Measurements from ENCODE around the gene ARHGAP42.
"Not testable (repeated sequence)": the region's sequence is repeated elsewhere in the genome, so short reads cannot be mapped to it uniquely, and the experiment has no call there.

ARHGAP42 gene

GRCh38 chr11:100727410-100727809, 40.3 kb downstream of the ARHGAP42 start:
- DNase-seq: no peak

- no peak for DNase-seq
These were observed 43.2 kb downstream of the ARHGAP42 start for GRCh38 chr11:100730266-100730665.

- no peak for DNase-seq
These were observed 44.4 kb downstream of the ARHGAP42 start for GRCh38 chr11:100731471-100731870.

- DNase-seq: no peak
These were observed 45.9 kb downstream of the ARHGAP42 start for GRCh38 chr11:100732949-100733348.

- DNase-seq: no peak
These were observed 47.8 kb downstream of the ARHGAP42 start for GRCh38 chr11:100734743-100735527.

GRCh38 chr11:100735949-100736675, 49.0 kb downstream of the ARHGAP42 start:
- no peak for DNase-seq

- no peak for DNase-seq
These were observed 51.7 kb downstream of the ARHGAP42 start for GRCh38 chr11:100738701-100739270.

- DNase-seq: no peak
These were observed 52.6 kb downstream of the ARHGAP42 start for GRCh38 chr11:100739666-100740065.

GRCh38 chr11:100740440-100740839, 53.4 kb downstream of the ARHGAP42 start:
- DNase-seq: no peak

GRCh38 chr11:100741866-100742625, 55.0 kb downstream of the ARHGAP42 start:
- DNase-seq: no peak

GRCh38 chr11:100746448-100746847, 59.4 kb downstream of the ARHGAP42 start:
- DNase-seq: no peak

GRCh38 chr11:100748153-100748552, 61.1 kb downstream of the ARHGAP42 start:
- no peak for DNase-seq

- DNase-seq: not testable (repeated sequence)
These were observed 62.9 kb downstream of the ARHGAP42 start for GRCh38 chr11:100749887-100750565.

GRCh38 chr11:100750566-100750891, 63.4 kb downstream of the ARHGAP42 start:
- not testable (repeated sequence) for DNase-seq

GRCh38 chr11:100752371-100753171, 65.5 kb downstream of the ARHGAP42 start:
- no peak for DNase-seq

- no peak for DNase-seq
These were observed 66.1 kb downstream of the ARHGAP42 start for GRCh38 chr11:100753172-100753543.

GRCh38 chr11:100753571-100753970, 66.5 kb downstream of the ARHGAP42 start:
- no peak for DNase-seq

- DNase-seq: no peak
These were observed 69.5 kb downstream of the ARHGAP42 start for GRCh38 chr11:100756559-100756958.

- no peak for DNase-seq
These were observed 70.6 kb downstream of the ARHGAP42 start for GRCh38 chr11:100757646-100758045.

- no peak for DNase-seq
These were observed 72.0 kb downstream of the ARHGAP42 start for GRCh38 chr11:100759106-100759505.

- no peak for DNase-seq
These were observed 72.8 kb downstream of the ARHGAP42 start for GRCh38 chr11:100759856-100760255.

- no peak for DNase-seq
These were observed 73.7 kb downstream of the ARHGAP42 start for GRCh38 chr11:100760744-100761143.
